DLD1 (cell line): ENCODE measurements around the gene FN1.
"Not testable (repeated sequence)": the region's sequence is repeated elsewhere in the genome, so short reads cannot be mapped to it uniquely, and the experiment has no call there.

Experiments
- in situ Hi-C: cut with HindIII; loops from 2 replicates; pipeline ENCODE4 v1.10.0; 2017; ENCODE audit warnings: low sequenced_read_pairs

Gene FN1

GRCh38 chr2:215369181-215369760 lies 66.6 kb downstream of the FN1 start:
- in situ Hi-C loops: no loop called here

DNA sequence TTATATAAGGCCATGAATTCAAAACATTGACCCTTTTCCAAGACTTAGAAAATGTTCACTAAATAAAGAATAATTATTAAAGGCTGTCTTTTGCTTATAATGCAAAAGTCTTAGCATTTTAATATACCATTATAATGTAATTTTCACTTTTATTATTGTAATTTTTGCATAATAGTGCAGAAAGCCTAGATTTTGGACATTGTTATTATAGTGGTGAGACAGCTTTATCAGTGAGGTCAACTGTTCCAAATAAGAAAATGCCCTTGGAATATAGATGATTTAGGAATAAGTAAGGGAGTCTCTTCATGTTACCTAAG lies 67.4 kb downstream of the FN1 start:
- in situ Hi-C loops: no loop called here

- in situ Hi-C loops: no loop called here
Measured at GRCh38 chr2:215367662-215368492, 68.0 kb downstream of the FN1 start.

GRCh38 chr2:215366440-215367032 lies 69.3 kb downstream of the FN1 start:
- in situ Hi-C loops: no loop called here

DNA sequence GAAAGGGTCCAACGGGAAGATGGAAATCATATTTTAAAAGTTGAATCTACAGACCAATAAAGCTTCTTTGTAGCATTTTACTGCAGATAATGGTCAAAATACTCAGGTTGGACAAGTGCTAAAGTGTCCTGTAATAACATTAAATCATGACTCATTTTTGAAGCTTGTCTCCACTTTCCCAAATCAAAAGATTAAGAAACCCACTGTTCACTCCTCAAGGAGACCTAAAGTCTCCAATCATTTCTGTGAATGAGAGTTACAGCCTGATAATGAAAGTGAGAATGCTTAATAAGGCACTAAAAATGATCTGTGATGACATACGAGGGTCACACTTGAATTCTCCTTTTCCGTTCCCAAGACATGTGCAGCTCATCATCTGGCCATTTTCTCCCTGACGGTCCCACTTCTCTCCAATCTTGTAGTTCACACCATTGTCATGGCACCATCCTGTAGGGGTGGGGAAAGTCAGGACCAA lies 70.6 kb downstream of the FN1 start:
- in situ Hi-C loops: no loop called here

GRCh38 chr2:215364157-215365155 lies 71.4 kb downstream of the FN1 start:
- in situ Hi-C loops: no loop called here

GRCh38 chr2:215363461-215364156 lies 72.3 kb downstream of the FN1 start:
- in situ Hi-C loops: no loop called here

DNA sequence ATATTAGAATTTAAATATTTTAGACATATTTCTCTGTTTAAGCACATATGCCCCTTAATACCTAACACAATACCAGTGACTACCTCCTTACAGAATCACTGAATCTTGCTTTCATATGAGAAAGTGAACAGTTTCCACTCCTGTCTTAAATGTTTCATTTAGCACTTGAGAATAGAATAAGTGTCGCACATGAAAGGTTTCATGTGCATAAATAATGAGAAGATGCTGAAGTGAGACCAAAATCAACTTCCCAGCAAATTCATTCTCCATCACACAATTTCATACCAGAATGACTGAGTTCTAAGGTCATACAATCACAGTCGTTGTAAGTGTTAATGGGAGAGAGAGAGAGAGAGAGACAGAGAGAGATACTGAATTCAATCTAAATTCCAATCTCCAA lies 72.8 kb downstream of the FN1 start:
- in situ Hi-C loops: no loop called here

GRCh38 chr2:215362562-215362904 lies 73.3 kb downstream of the FN1 start:
- in situ Hi-C loops: no loop called here

GRCh38 chr2:215361876-215362561 lies 73.8 kb downstream of the FN1 start:
- in situ Hi-C loops: no loop called here

- in situ Hi-C loops: no loop called here
Measured at GRCh38 chr2:215361211-215361875, 74.5 kb downstream of the FN1 start.

DNA sequence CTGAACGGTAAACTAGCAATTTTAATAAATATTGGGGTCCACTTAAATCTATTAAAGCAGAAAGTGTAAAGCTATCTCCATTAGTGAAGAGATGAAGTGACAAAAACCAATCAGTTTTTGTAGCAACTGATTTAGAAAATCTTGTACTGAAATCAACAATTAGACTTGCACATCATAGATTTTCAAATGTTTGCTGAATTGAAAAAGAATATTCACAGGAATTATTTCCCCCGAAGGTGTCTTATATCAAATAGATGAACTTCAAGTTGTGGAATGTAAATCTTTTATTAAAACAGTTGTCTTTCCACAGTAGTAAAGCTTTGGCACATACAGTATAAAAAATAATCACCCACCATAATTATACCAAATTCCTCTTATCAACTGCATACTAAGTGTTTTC lies 75.3 kb downstream of the FN1 start:
- in situ Hi-C loops: no loop called here

- in situ Hi-C loops: not testable (repeated sequence)
Measured at GRCh38 chr2:215360059-215360458, 75.8 kb downstream of the FN1 start.

GRCh38 chr2:215359576-215359922 lies 76.3 kb downstream of the FN1 start:
- in situ Hi-C loops: no loop called here

GRCh38 chr2:215358891-215359575 lies 76.8 kb downstream of the FN1 start:
- in situ Hi-C loops: no loop called here

- in situ Hi-C loops: no loop called here
Measured at GRCh38 chr2:215358312-215358845, 77.5 kb downstream of the FN1 start.

DNA sequence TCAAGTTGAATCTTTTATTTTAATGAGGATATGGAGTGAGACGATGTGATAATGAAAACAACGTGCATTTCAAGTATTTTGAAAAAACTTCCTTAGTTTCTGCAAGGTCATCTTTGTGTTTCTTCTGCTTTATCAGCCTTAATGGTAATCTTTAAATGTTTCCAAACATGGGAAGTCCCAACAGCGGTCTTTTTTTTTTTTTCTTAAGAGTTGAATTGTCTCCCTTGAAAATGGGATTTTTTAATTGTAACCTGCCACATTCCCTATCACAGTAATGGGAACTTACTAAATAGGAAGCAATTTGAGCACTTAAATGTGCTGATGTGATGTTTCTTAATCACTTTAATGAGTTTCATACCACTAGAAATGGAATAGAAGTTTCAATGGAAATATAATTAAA lies 78.2 kb downstream of the FN1 start:
- in situ Hi-C loops: no loop called here

GRCh38 chr2:215356948-215357461 lies 78.9 kb downstream of the FN1 start:
- in situ Hi-C loops: no loop called here
